GM23338 (cell line): Measurements from ENCODE around the gene UGDH. TPM values are rescaled to one million over a fixed set of nuclear protein-coding genes. Genes with fewer than 3 reads are reported as not detected.
"Not testable (repeated sequence)": the region's sequence is repeated elsewhere in the genome, so short reads cannot be mapped to it uniquely, and the experiment has no call there.

Experiments
- ATAC-seq: fragments of 200-7000 bp; cut with Tn5 transposase; 3 replicates; pipeline ENCODE4 v1.9.1; 2020
- DNase-seq: peaks from one replicate; pipeline ENCODE4 v3.0.0-alpha.2; 2015; ENCODE audit warnings: low spot score
- H2AFZ ChIP-seq: fragments of 200-600 bp; sonication (generic); 2 replicates; pipeline ENCODE4 v1.8.0; 2016; ENCODE audit warnings: antibody characterized with exemption, mild to moderate bottlenecking, moderate library complexity
- H3F3A ChIP-seq: fragments of 200-600 bp; sonication (generic); replicated peaks from 2 replicates; pipeline ENCODE4 v1.8.0; 2017; ENCODE audit warnings: antibody characterized with exemption, mixed run types, low read depth
- H3K27ac ChIP-seq: fragments of 200-600 bp; sonication (generic); 2 replicates; pipeline ENCODE4 v1.6.1; 2016; ENCODE audit warnings: low read depth
- H3K27me3 ChIP-seq: fragments of 200-600 bp; sonication (generic); 2 replicates; pipeline ENCODE4 v1.8.0; 2016; ENCODE audit warnings: mild to moderate bottlenecking, mixed run types, moderate library complexity; ENCODE audit not compliant: insufficient read depth
- H3K36me3 ChIP-seq: fragments of 200-600 bp; sonication (generic); 2 replicates; pipeline ENCODE4 v1.8.0; 2016; ENCODE audit warnings: mild to moderate bottlenecking; ENCODE audit not compliant: insufficient read depth
- H3K4me1 ChIP-seq: fragments of 200-600 bp; sonication (generic); 2 replicates; pipeline ENCODE4 v1.8.0; 2016; ENCODE audit warnings: mild to moderate bottlenecking, moderate library complexity; ENCODE audit not compliant: insufficient read depth
- H3K4me2 ChIP-seq: fragments of 200-600 bp; sonication (generic); 2 replicates; pipeline ENCODE4 v1.7.1; 2017; ENCODE audit warnings: mixed run types
- H3K4me3 ChIP-seq: fragments of 200-600 bp; sonication (generic); 2 replicates; pipeline ENCODE4 v1.6.1; 2016; ENCODE audit warnings: mixed run types
- H3K79me2 ChIP-seq: fragments of 200-600 bp; sonication (generic); replicated peaks from 2 replicates; pipeline ENCODE4 v1.8.0; 2017; ENCODE audit warnings: mild to moderate bottlenecking; ENCODE audit not compliant: insufficient read depth
- H3K9me2 ChIP-seq: fragments of 200-600 bp; sonication (generic); 2 replicates; pipeline ENCODE4 v1.8.0; 2017; ENCODE audit not compliant: insufficient read depth
- H4K20me1 ChIP-seq: fragments of 200-600 bp; sonication (generic); replicated peaks from 2 replicates; pipeline ENCODE4 v1.8.0; 2017; ENCODE audit warnings: mild to moderate bottlenecking; ENCODE audit not compliant: insufficient read depth
- H3K27ac Mint-ChIP-seq: 2 replicates; pipeline ENCODE4 v1.8.0; 2020; ENCODE audit warnings: inconsistent platforms, mild to moderate bottlenecking, moderate library complexity, mixed read lengths
- H3K27me3 Mint-ChIP-seq: 3 replicates; pipeline ENCODE4 v1.8.0; 2022; ENCODE audit warnings: low read depth, mild to moderate bottlenecking, moderate library complexity, mixed read lengths, inconsistent platforms; ENCODE audit not compliant: insufficient read depth, poor library complexity
- H3K36me3 Mint-ChIP-seq: 3 replicates; pipeline ENCODE4 v1.8.0; 2021; ENCODE audit warnings: low read depth, mild to moderate bottlenecking, inconsistent platforms, moderate library complexity, mixed read lengths
- H3K4me1 Mint-ChIP-seq: 3 replicates; pipeline ENCODE4 v1.8.0; 2020; ENCODE audit warnings: mild to moderate bottlenecking, inconsistent platforms, mixed read lengths
- H3K4me3 Mint-ChIP-seq: 3 replicates; pipeline ENCODE4 v1.8.0; 2021; ENCODE audit warnings: moderate library complexity, mild to moderate bottlenecking, inconsistent platforms, mixed read lengths
- H3K9me3 Mint-ChIP-seq: 3 replicates; pipeline ENCODE4 v1.8.0; 2020; ENCODE audit warnings: moderate library complexity, mild to moderate bottlenecking, inconsistent platforms, mixed read lengths
- ETS1 ChIP-seq: IDR thresholded peaks from 2 replicates; pipeline ENCODE4 v1.6.1; 2016; ENCODE audit warnings: antibody characterized with exemption
- EZH2phosphoT487 ChIP-seq: fragments of 200-600 bp; sonication (generic); IDR thresholded peaks from one replicate; pipeline ENCODE4 v1.8.1; 2018; ENCODE audit warnings: antibody characterized with exemption; ENCODE audit not compliant: unreplicated experiment
- JUNB ChIP-seq: IDR thresholded peaks from one replicate; pipeline ENCODE4 v1.6.1; 2016; ENCODE audit warnings: antibody characterized with exemption; ENCODE audit not compliant: unreplicated experiment
- NANOG ChIP-seq: IDR thresholded peaks from 2 replicates; pipeline ENCODE4 v1.6.1; 2016; ENCODE audit warnings: antibody characterized with exemption, borderline replicate concordance
- POLR2AphosphoS5 ChIP-seq: IDR thresholded peaks from 2 replicates; pipeline ENCODE4 v1.6.1; 2016; ENCODE audit warnings: antibody characterized with exemption, low read depth
- STAT1 ChIP-seq: IDR thresholded peaks from one replicate; pipeline ENCODE4 v1.6.1; 2016; ENCODE audit warnings: antibody characterized with exemption; ENCODE audit not compliant: unreplicated experiment
- ZNF114 ChIP-seq: fragments of 250-450 bp; sonication (Bioruptor Pico); IDR thresholded peaks from 2 replicates; pipeline ENCODE4 v1.5.0; 2020; ENCODE audit warnings: mild to moderate bottlenecking, moderate library complexity
- polyA plus RNA-seq: library from polyadenylated mRNA; unstranded; fragments of >200 nt; fragmentation: Nextera tagmentation; extraction: Ambion mirVana; gene quantifications from 2 replicates; pipeline ENCODE4 v1.2.1, GENCODE V29; 2016
- total RNA-seq: library from RNA; depleted of rRNA; stranded (reverse); fragments of >200 nt; shearing (Covaris generic); gene quantifications from 2 replicates; pipeline ENCODE4 v1.2.3, GENCODE V29; 2014

UGDH gene
- total and polyA plus RNA-seq, 2 experiments from 2014 or later: 48.9 to 81.3 TPM

- Histone ChIP-seq H4K20me1 (peaks cover 6% of the 10 kb centered on the region; the same call in 1 of the 2 replicates), H3K9me2 (no peaks in the 10 kb centered on the region), H3K4me1 (no peaks in the 10 kb centered on the region), H3K79me2 (peaks cover 40% of the 10 kb centered on the region), H3K4me2 (no peak overlapping the region), H3K27ac (no peak overlapping the region), H3K36me3 (peaks cover 18% of the 10 kb centered on the region), H3F3A (0 out of 2 replicates have a peak, but pooled peaks cover 3% of the 10 kb centered on the region), H2AFZ (no peak overlapping the region), H3K4me3 (no peak overlapping the region), H3K27me3 (no peaks in the 10 kb centered on the region)
- no peak overlapping the region for H3K4me3 Mint-ChIP-seq
- peaks cover 43% of the 10 kb centered on the region; the same call in 2 of the 3 replicates for H3K36me3 Mint-ChIP-seq
- no peaks in the 10 kb centered on the region for H3K9me3 Mint-ChIP-seq
- TF ChIP-seq NANOG (no peak), POLR2AphosphoS5 (no peak), ETS1 (no peak), EZH2phosphoT487 (no peak), ZNF114 (CRISPR knock-in tag) (no peak)
- no peaks in the 10 kb centered on the region for H3K4me1 Mint-ChIP-seq
- DNase-seq (no peak), ATAC-seq (no peak)
- no peak overlapping the region for H3K27ac Mint-ChIP-seq
- no peaks in the 10 kb centered on the region for H3K27me3 Mint-ChIP-seq
These were observed 10.8 kb downstream of the UGDH start for GRCh38 chr4:39516407-39516966.

GRCh38 chr4:39515669-39516401 is 11.4 kb downstream of the UGDH start:
- not testable (repeated sequence) for ATAC-seq, H3K27ac Mint-ChIP-seq, H3K4me2 ChIP-seq, H4K20me1 ChIP-seq, H3K4me3 ChIP-seq, H3K27ac ChIP-seq, H3K4me3 Mint-ChIP-seq, DNase-seq, H2AFZ ChIP-seq, H3K27me3 Mint-ChIP-seq, H3K4me1 Mint-ChIP-seq, H3K27me3 ChIP-seq, H3K4me1 ChIP-seq, H3F3A ChIP-seq, H3K9me2 ChIP-seq, H3K9me3 Mint-ChIP-seq
- H3K36me3 ChIP-seq: peaks cover 18% of the 10 kb centered on the region
- peaks cover 33% of the 10 kb centered on the region for H3K79me2 ChIP-seq
- H3K36me3 Mint-ChIP-seq: peaks cover 43% of the 10 kb centered on the region; the same call in 2 of the 3 replicates

- peak overlapping the region; percentile 95 for H3K27ac Mint-ChIP-seq
- ATAC-seq: no peak
- H3K27ac ChIP-seq: no peak overlapping the region
- TF ChIP-seq NANOG (no peak), STAT1 (no peak), JUNB (no peak), ETS1 (no peak), ZNF114 (CRISPR knock-in tag) (no peak)
These were observed 12.3 kb downstream of the UGDH start for GRCh38 chr4:39514888-39515401.

More at GRCh38 chr4:39514888-39515401, 12.3 kb downstream of the UGDH start:
- no peaks in the 10 kb centered on the region for H3K4me1 Mint-ChIP-seq
- Histone ChIP-seq H3K4me3 (no peak overlapping the region), H3F3A (0 out of 2 replicates have a peak, but pooled peaks cover under 1% of the 10 kb centered on the region), H3K27me3 (no peaks in the 10 kb centered on the region), H3K4me2 (no peak overlapping the region), H4K20me1 (no peaks in the 10 kb centered on the region), H3K9me2 (no peaks in the 10 kb centered on the region), H3K79me2 (peaks cover 24% of the 10 kb centered on the region), H3K36me3 (peaks cover 21% of the 10 kb centered on the region), H3K4me1 (no peaks in the 10 kb centered on the region), H2AFZ (no peak overlapping the region)
- H3K4me3 Mint-ChIP-seq: no peak overlapping the region
- no peaks in the 10 kb centered on the region for H3K27me3 Mint-ChIP-seq
- H3K36me3 Mint-ChIP-seq: peaks cover 50% of the 10 kb centered on the region; the same call in 2 of the 3 replicates
- DNase-seq: no peak
- no peaks in the 10 kb centered on the region for H3K9me3 Mint-ChIP-seq
